Measurements from ENCODE around the gene PRRT4.

- TF ChIP-seq POLR2A (IDR thresholded peaks at IDR 0.05; ENCODE audit: low read length) (no peak), GATA1 (IDR thresholded peaks at IDR 0.05; ENCODE audit: low read depth, low read length) (no peak)
Observed at GRCh38 chr7:128409596-128410450, 48.3 kb upstream of the PRRT4 start, which contains the start of gene IMPDH1.
